GM12891 (cell line): ENCODE measurements around the gene FLCN.

Experiments
- POLR2A ChIP-seq: IDR thresholded peaks from 2 replicates; pipeline ENCODE4 v1.6.1; 2011; ENCODE audit warnings: low read depth, low read length, control low read depth
- POLR2AphosphoS5 ChIP-seq: IDR thresholded peaks from 2 replicates; pipeline ENCODE4 v1.6.1; 2011; ENCODE audit warnings: low read depth, low read length, control low read depth
- POU2F2 ChIP-seq: IDR thresholded peaks from 2 replicates; pipeline ENCODE4 v1.6.1; 2011; ENCODE audit warnings: low read depth, mild to moderate bottlenecking, control low read depth, low read length, moderate library complexity
- SPI1 ChIP-seq: IDR thresholded peaks from 2 replicates; pipeline ENCODE4 v1.6.1; 2011; ENCODE audit warnings: low read depth, low read length, control low read depth
- TAF1 ChIP-seq: IDR thresholded peaks from 2 replicates; pipeline ENCODE4 v1.6.1; 2011; ENCODE audit warnings: low read depth, low read length, control low read depth

GRCh38 chr17:17164156-17164555 lies 72.8 kb downstream of the FLCN start:
- TF ChIP-seq POLR2AphosphoS5 (no peak), SPI1 (no peak), POLR2A (no peak), TAF1 (no peak), POU2F2 (no peak)
